PC-3 (cell line): ENCODE data around the gene TTC29. TPM values are rescaled to one million over a fixed set of nuclear protein-coding genes. Genes with fewer than 3 reads are reported as not detected.

Experiments used
- ATAC-seq: fragments of 200-7000 bp; cut with Tn5 transposase; 2 replicates; pipeline ENCODE4 v1.9.1; 2020; ENCODE audit warnings: mild to moderate bottlenecking, moderate library complexity
- BruUV-seq: library from RNA; stranded (reverse); fragments of 400-500 nt; replicated peaks from 2 replicates; lab custom pipeline; 2021; lab: Mats Ljungman, UMichigan
- CTCF ChIA-PET: fragments of 300-600 bp; sonication (Branson Sonifier 250); formaldehyde crosslinking; loops from one replicate; lab custom pipeline; 2022; ENCODE audit warnings: antibody characterized with exemption; lab: Charles Lee
- POLR2A ChIA-PET: fragments of 300-600 bp; sonication (Branson Sonifier 250); formaldehyde crosslinking; loops from one replicate; lab custom pipeline; 2022; ENCODE audit warnings: antibody characterized with exemption; ENCODE audit not compliant: unreplicated experiment; lab: Charles Lee
- DNase-seq: peaks from one replicate; pipeline ENCODE4 v3.0.0-alpha.2; 2015
- H2AFZ ChIP-seq: fragments of 300-600 bp; sonication (generic); 2 replicates; pipeline ENCODE4 v1.6.0; 2016; ENCODE audit warnings: antibody characterized with exemption, low read length
- H3F3A ChIP-seq: fragments of 300-600 bp; sonication (generic); one replicate; pipeline ENCODE4 v1.6.0; 2017; ENCODE audit warnings: antibody characterized with exemption, low read length, control low read depth, mild to moderate bottlenecking; ENCODE audit not compliant: unreplicated experiment
- H3K27ac ChIP-seq: fragments of 300-600 bp; sonication (generic); 2 replicates; pipeline ENCODE4 v1.5.1; 2016; ENCODE audit warnings: mild to moderate bottlenecking, low read length
- H3K27me3 ChIP-seq: fragments of 300-600 bp; sonication (generic); 2 replicates; pipeline ENCODE4 v1.6.1; 2016; ENCODE audit warnings: low read length, mixed read lengths
- H3K36me3 ChIP-seq: fragments of 300-600 bp; sonication (generic); 2 replicates; pipeline ENCODE4 v1.6.1; 2016; ENCODE audit warnings: low read depth, mixed run types, low read length, mixed read lengths
- H3K4me1 ChIP-seq: fragments of 300-600 bp; sonication (generic); 2 replicates; pipeline ENCODE4 v1.5.1; 2016; ENCODE audit warnings: low read length; ENCODE audit not compliant: insufficient read depth
- H3K4me2 ChIP-seq: fragments of 300-600 bp; sonication (generic); 2 replicates; pipeline ENCODE4 v1.6.0; 2016; ENCODE audit warnings: low read length
- H3K4me3 ChIP-seq: fragments of 300-600 bp; sonication (generic); 2 replicates; pipeline ENCODE4 v1.5.1; 2016; ENCODE audit warnings: mild to moderate bottlenecking, low read length, mixed read lengths
- H3K79me2 ChIP-seq: fragments of 300-600 bp; sonication (generic); 2 replicates; pipeline ENCODE4 v1.6.1; 2017; ENCODE audit warnings: low read length, mixed read lengths
- H3K9ac ChIP-seq: fragments of 300-600 bp; sonication (generic); 2 replicates; pipeline ENCODE4 v1.6.0; 2016; ENCODE audit warnings: mild to moderate bottlenecking, low read length
- H3K9me2 ChIP-seq: fragments of 300-600 bp; sonication (generic); replicated peaks from 2 replicates; pipeline ENCODE4 v1.6.1; 2016; ENCODE audit warnings: mixed run types, low read length, mixed read lengths
- H3K9me3 ChIP-seq: fragments of 300-600 bp; sonication (generic); 2 replicates; pipeline ENCODE4 v1.6.1; 2016; ENCODE audit warnings: low read length, mixed read lengths
- H4K20me1 ChIP-seq: fragments of 300-600 bp; sonication (generic); 2 replicates; pipeline ENCODE4 v1.6.1; 2016; ENCODE audit warnings: low read length, mixed read lengths
- CTCF ChIP-seq: fragments of 300-600 bp; sonication (generic); conservative IDR thresholded peaks from 2 replicates; pipeline ENCODE4 v1.5.1; 2017; ENCODE audit warnings: antibody characterized with exemption, low read depth, mild to moderate bottlenecking, low read length
- EZH2 ChIP-seq: fragments of 300-600 bp; sonication (generic); IDR thresholded peaks from one replicate; pipeline ENCODE4 v1.6.1; 2017; ENCODE audit warnings: antibody characterized with exemption, mild to moderate bottlenecking, low read length; ENCODE audit not compliant: unreplicated experiment
- EZH2phosphoT487 ChIP-seq: fragments of 300-600 bp; sonication (generic); IDR thresholded peaks from 2 replicates; pipeline ENCODE4 v1.6.1; 2018; ENCODE audit warnings: mild to moderate bottlenecking, antibody characterized with exemption, low read length, borderline replicate concordance
- intact Hi-C: fragments of 100-400 bp; cut with micrococcal nuclease; formaldehyde crosslinking; loops from 2 replicates; pipeline ENCODE4 v1.9.0; 2023
- total RNA-seq: library from RNA; depleted of rRNA; stranded (reverse); fragments of >200 nt; gene quantifications from 2 replicates; pipeline ENCODE4 v1.2.3, GENCODE V29; 2014

The TTC29 gene
- total RNA-seq, 1 experiment from 2014 or later = not detected

GRCh38 chr4:146793727-146794126, 151.9 kb downstream of the TTC29 start:
- Histone ChIP-seq H3K9me3 (no peaks in the 10 kb centered on the region), H3K27me3 (peaks cover 22% of the 10 kb centered on the region; the same call in 1 of the 2 replicates), H3K36me3 (no peaks in the 10 kb centered on the region), H4K20me1 (no peaks in the 10 kb centered on the region), H3K4me1 (no peaks in the 10 kb centered on the region), H3K4me3 (no peak overlapping the region), H3K79me2 (no peaks in the 10 kb centered on the region), H2AFZ (no peak overlapping the region), H3K9me2 (no peaks in the 10 kb centered on the region), H3F3A (no peaks in the 10 kb centered on the region), H3K9ac (no peak overlapping the region), H3K4me2 (no peak overlapping the region), H3K27ac (no peak overlapping the region)
- DNase-seq = no peak
- no TSS peak for BruUV-seq
- no peak for ATAC-seq
- intact Hi-C loops = no loop called here
- TF ChIP-seq EZH2phosphoT487 (no peak), EZH2 (no peak)
- ChIA-PET POLR2A (no interaction called here), CTCF (no interaction called here)

GRCh38 chr4:146791439-146791838, 154.2 kb downstream of the TTC29 start:
- no peak for TF ChIP-seq EZH2
- TF ChIP-seq CTCF = no peak
- no peak for TF ChIP-seq EZH2phosphoT487
- H2AFZ ChIP-seq = no peak overlapping the region
- H3K9ac ChIP-seq = no peak overlapping the region
- no peak overlapping the region for H3K27ac ChIP-seq
- DNase-seq (no peak), ATAC-seq (no peak)
- CTCF ChIA-PET = no interaction called here
- intact Hi-C loops = no loop called here
- no peak overlapping the region for H3K4me2 ChIP-seq
- H3K9me3 ChIP-seq = no peaks in the 10 kb centered on the region
- no peaks in the 10 kb centered on the region for H4K20me1 ChIP-seq
- POLR2A ChIA-PET = no interaction called here
- H3K4me1 ChIP-seq = no peaks in the 10 kb centered on the region
- peaks cover 34% of the 10 kb centered on the region for H3K27me3 ChIP-seq
- BruUV-seq = no TSS peak
- no peaks in the 10 kb centered on the region for H3K79me2 ChIP-seq
- H3K36me3 ChIP-seq = no peaks in the 10 kb centered on the region
- no peak overlapping the region for H3K4me3 ChIP-seq
- no peaks in the 10 kb centered on the region for H3F3A ChIP-seq
- no peaks in the 10 kb centered on the region for H3K9me2 ChIP-seq

GRCh38 chr4:146790515-146790914, 155.1 kb downstream of the TTC29 start:
- DNase-seq (peak; percentile 59), ATAC-seq (no peak)
- ChIA-PET CTCF (no interaction called here), POLR2A (no interaction called here)
- Histone ChIP-seq H3K27ac (no peak overlapping the region), H3F3A (no peaks in the 10 kb centered on the region), H3K36me3 (no peaks in the 10 kb centered on the region), H3K9me3 (no peaks in the 10 kb centered on the region), H3K27me3 (peaks cover 32% of the 10 kb centered on the region), H3K4me3 (no peak overlapping the region), H3K4me2 (no peak overlapping the region), H3K9ac (no peak overlapping the region), H4K20me1 (no peaks in the 10 kb centered on the region), H3K9me2 (no peaks in the 10 kb centered on the region), H3K4me1 (no peaks in the 10 kb centered on the region), H2AFZ (no peak overlapping the region), H3K79me2 (no peaks in the 10 kb centered on the region)
- TF ChIP-seq CTCF = no peak
- TF ChIP-seq EZH2 = no peak
- no peak for TF ChIP-seq EZH2phosphoT487
- intact Hi-C loops = no loop called here
- no TSS peak for BruUV-seq
